BLaER1 treated with 17β-estradiol and CSF1 and Interleukin-3, amounts not matched to agents 10 nM and 100 nM (cell line): Measurements from ENCODE around the gene ATG2A.

Experiments used
- H3K27ac ChIP-seq, 11 experiments: shearing (Covaris generic); formaldehyde crosslinking; 2 replicates each; pipeline ENCODE4 v1.8.1; 2022
- H3K27me3 ChIP-seq, 11 experiments: shearing (Covaris generic); formaldehyde crosslinking; 2 replicates each; pipeline ENCODE4 v1.8.1; 2022
- H3K36me3 ChIP-seq, 11 experiments: shearing (Covaris generic); formaldehyde crosslinking; 2 replicates each; pipeline ENCODE4 v1.8.1; 2022
- H3K4me1 ChIP-seq, 10 experiments: shearing (Covaris generic); formaldehyde crosslinking; 2 replicates each; pipeline ENCODE4 v1.8.1; 2022
- H3K4me2 ChIP-seq, 11 experiments: shearing (Covaris generic); formaldehyde crosslinking; 2 replicates each; pipeline ENCODE4 v1.8.1; 2022
- H3K4me3 ChIP-seq, 10 experiments: shearing (Covaris generic); formaldehyde crosslinking; 2 replicates each; pipeline ENCODE4 v1.8.1; 2022
- H3K9ac ChIP-seq, 11 experiments: shearing (Covaris generic); formaldehyde crosslinking; 2 replicates each; pipeline ENCODE4 v1.8.1; 2022
- H3K9me3 ChIP-seq, 11 experiments: shearing (Covaris generic); formaldehyde crosslinking; replicated peaks in 1 of 11; 2 replicates each; pipeline ENCODE4 v1.8.1; 2022
- H4K20me1 ChIP-seq, 11 experiments: shearing (Covaris generic); formaldehyde crosslinking; 2 replicates each; pipeline ENCODE4 v1.8.1; 2022
- Cebpa-rat ChIP-seq, 11 experiments: shearing (Covaris generic); IDR thresholded peaks; 2 replicates each; pipeline ENCODE4 v1.8.1; 2022

Gene ATG2A

GRCh38 chr11:64921384-64921783 is 4.4 kb upstream of the ATG2A start:
- Histone ChIP-seq H3K9ac (peak overlapping the region in 1 of 11 experiments; percentile 9; a peak in 1 of 22 replicates), H3K9me3 (no peaks in the 10 kb centered on the region), H3K4me3 (no peak overlapping the region), H3K27me3 (peaks cover 0 to 7% (median 0%) of the 10 kb centered on the region in 11 experiments; a peak in 5 of 22 replicates), H3K27ac (peak overlapping the region in 2 of 11 experiments; percentile 29 to 32; a peak in 3 of 22 replicates), H3K4me2 (peak overlapping the region in 9 of 11 experiments; percentile 80 to 97 (median 87); a peak in 14 of 22 replicates), H4K20me1 (peaks cover 0 to 7% (median 0%) of the 10 kb centered on the region in 11 experiments; a peak in 7 of 22 replicates), H3K4me1 (peaks cover 56 to 88% (median 73%) of the 10 kb centered on the region in 10 experiments), H3K36me3 (no peaks in the 10 kb centered on the region; a peak in 1 of 22 replicates)
- TF ChIP-seq Cebpa-rat (IDR thresholded peaks at IDR 0.05): no peak

- Histone ChIP-seq H3K9me3 (no peaks in the 10 kb centered on the region), H3K4me2 (peak overlapping the region; percentile 80 to 97 (median 87)), H3K27me3 (peaks cover 0 to 3% (median 0%) of the 10 kb centered on the region in 11 experiments; a peak in 3 of 22 replicates), H3K9ac (peak overlapping the region in 10 of 11 experiments; percentile 1 to 76 (median 42); a peak in 16 of 22 replicates), H3K27ac (peak overlapping the region in 7 of 11 experiments; percentile 29 to 74 (median 49); a peak in 14 of 22 replicates), H4K20me1 (peaks cover 0 to 15% (median 0%) of the 10 kb centered on the region in 11 experiments; a peak in 6 of 22 replicates), H3K4me1 (peaks cover 55 to 89% (median 74%) of the 10 kb centered on the region in 10 experiments), H3K4me3 (peak overlapping the region in 4 of 10 experiments; percentile 1 to 34 (median 26); a peak in 5 of 20 replicates), H3K36me3 (no peaks in the 10 kb centered on the region)
- TF ChIP-seq Cebpa-rat (IDR thresholded peaks at IDR 0.05): no peak
Measured at GRCh38 chr11:64920124-64920523, 3.1 kb upstream of the ATG2A start.

- Histone ChIP-seq H3K9ac (peak overlapping the region in 9 of 11 experiments; percentile 1 to 76 (median 44); a peak in 14 of 22 replicates), H3K4me2 (peak overlapping the region; percentile 80 to 97 (median 87)), H3K9me3 (no peaks in the 10 kb centered on the region), H4K20me1 (peaks cover 0 to 15% (median 0%) of the 10 kb centered on the region in 11 experiments; a peak in 6 of 22 replicates), H3K4me3 (peak overlapping the region in 3 of 10 experiments; percentile 11 to 34 (median 28); a peak in 3 of 20 replicates), H3K4me1 (peaks cover 55 to 84% (median 72%) of the 10 kb centered on the region in 10 experiments), H3K27ac (peak overlapping the region in 7 of 11 experiments; percentile 29 to 74 (median 49); a peak in 13 of 22 replicates), H3K36me3 (no peaks in the 10 kb centered on the region), H3K27me3 (no peaks in the 10 kb centered on the region; a peak in 1 of 22 replicates)
- TF ChIP-seq Cebpa-rat (IDR thresholded peaks at IDR 0.05): no peak
Measured at GRCh38 chr11:64919627-64920026, 2.6 kb upstream of the ATG2A start.

- no peak for TF ChIP-seq Cebpa-rat (IDR thresholded peaks at IDR 0.05)
- peaks cover 0 to 18% (median 0%) of the 10 kb centered on the region in 11 experiments; a peak in 6 of 22 replicates for H4K20me1 ChIP-seq
- H3K4me3 ChIP-seq: peak overlapping the region; percentile 55 to 91 (median 71)
- H3K4me2 ChIP-seq: peak overlapping the region; percentile 80 to 97 (median 87)
- peak overlapping the region; percentile 1 to 74 (median 57); a peak in 19 of 22 replicates for H3K27ac ChIP-seq
- H3K9ac ChIP-seq: peak overlapping the region; percentile 52 to 87 (median 74)
- H3K27me3 ChIP-seq: no peaks in the 10 kb centered on the region
- peaks cover 46 to 69% (median 58%) of the 10 kb centered on the region in 10 experiments for H3K4me1 ChIP-seq
- H3K9me3 ChIP-seq: no peaks in the 10 kb centered on the region
- peaks cover 13 to 16% (median 15%) of the 10 kb centered on the region in 11 experiments for H3K36me3 ChIP-seq
Measured at GRCh38 chr11:64918017-64918416, 1.0 kb upstream of the ATG2A start.

- no peak for TF ChIP-seq Cebpa-rat (IDR thresholded peaks at IDR 0.05)
- Histone ChIP-seq H3K9me3 (no peaks in the 10 kb centered on the region), H3K27me3 (no peaks in the 10 kb centered on the region), H3K27ac (peak overlapping the region; percentile 1 to 74 (median 57); a peak in 20 of 22 replicates), H3K9ac (peak overlapping the region; percentile 52 to 87 (median 74)), H3K4me1 (peaks cover 46 to 65% (median 57%) of the 10 kb centered on the region in 10 experiments), H4K20me1 (peaks cover 0 to 18% (median 0%) of the 10 kb centered on the region in 11 experiments; a peak in 6 of 22 replicates), H3K4me2 (peak overlapping the region; percentile 80 to 97 (median 87)), H3K36me3 (peaks cover 17 to 20% (median 19%) of the 10 kb centered on the region in 11 experiments), H3K4me3 (peak overlapping the region; percentile 55 to 91 (median 71))
Measured at GRCh38 chr11:64917663-64917995, 620 bp upstream of the ATG2A start.

GRCh38 chr11:64916040-64916774 is 802 bp downstream of the ATG2A start:
- Histone ChIP-seq H3K4me3 (peak overlapping the region; percentile 68 to 91 (median 78)), H3K9ac (peak overlapping the region; percentile 87 to 95 (median 91)), H3K27ac (peak overlapping the region; percentile 57 to 90 (median 86))

GRCh38 chr11:64915376-64915887 is 1.6 kb downstream of the ATG2A start:
- peak overlapping the region in 10 of 11 experiments; percentile 77 to 90 (median 86); a peak in 20 of 22 replicates for H3K27ac ChIP-seq
- peaks cover 0 to 18% (median 5%) of the 10 kb centered on the region in 11 experiments; a peak in 7 of 22 replicates for H4K20me1 ChIP-seq
- peaks cover 40 to 53% (median 44%) of the 10 kb centered on the region in 10 experiments for H3K4me1 ChIP-seq
- H3K27me3 ChIP-seq: no peaks in the 10 kb centered on the region
- TF ChIP-seq Cebpa-rat (IDR thresholded peaks at IDR 0.05): no peak
- H3K9me3 ChIP-seq: no peaks in the 10 kb centered on the region
- H3K4me2 ChIP-seq: peak overlapping the region; percentile 83 to 98 (median 96)
- H3K4me3 ChIP-seq: peak overlapping the region; percentile 68 to 91 (median 78); a peak in 19 of 20 replicates
- H3K36me3 ChIP-seq: peaks cover 38 to 42% (median 40%) of the 10 kb centered on the region in 11 experiments
- H3K9ac ChIP-seq: peak overlapping the region; percentile 87 to 95 (median 91)

More at GRCh38 chr11:64916040-64916774, 802 bp downstream of the ATG2A start:
- peak overlapping the region; percentile 83 to 98 (median 96) for H3K4me2 ChIP-seq
- TF ChIP-seq Cebpa-rat (IDR thresholded peaks at IDR 0.05): no peak
- peaks cover 0 to 18% (median 4%) of the 10 kb centered on the region in 11 experiments; a peak in 7 of 22 replicates for H4K20me1 ChIP-seq
- no peaks in the 10 kb centered on the region for H3K27me3 ChIP-seq
- H3K36me3 ChIP-seq: peaks cover 30 to 34% (median 33%) of the 10 kb centered on the region in 11 experiments
- H3K9me3 ChIP-seq: no peaks in the 10 kb centered on the region
- peaks cover 46 to 60% (median 51%) of the 10 kb centered on the region in 10 experiments for H3K4me1 ChIP-seq

GRCh38 chr11:64914123-64914522 is 2.9 kb downstream of the ATG2A start:
- no peak for TF ChIP-seq Cebpa-rat (IDR thresholded peaks at IDR 0.05)
- Histone ChIP-seq H3K27ac (no peak overlapping the region), H3K36me3 (peaks cover 51 to 55% (median 53%) of the 10 kb centered on the region in 11 experiments), H4K20me1 (peaks cover 0 to 18% (median 5%) of the 10 kb centered on the region in 11 experiments; a peak in 8 of 22 replicates), H3K9ac (peak overlapping the region in 3 of 11 experiments; percentile 13 to 35 (median 29); a peak in 1 of 22 replicates), H3K4me1 (peaks cover 27 to 40% (median 31%) of the 10 kb centered on the region in 10 experiments), H3K4me2 (no peak overlapping the region), H3K4me3 (no peak overlapping the region), H3K9me3 (no peaks in the 10 kb centered on the region), H3K27me3 (no peaks in the 10 kb centered on the region)
